ENCODE measurements around the gene MSH2. TPM values are rescaled to one million over a fixed set of nuclear protein-coding genes. Genes with fewer than 3 reads are reported as not detected.

Gene MSH2
- total and polyA plus RNA-seq, 2 of the 13 experiments (the other 11 are each of a cell fraction or from before 2014, with no cell fraction given): 19.9 to 76.3 TPM

- peak; percentile 66 for TF ChIP-seq AHDC1 (CRISPR knock-in tag; IDR thresholded peaks at IDR 0.05; ENCODE audit: borderline replicate concordance)
- peak; percentile 91 for TF ChIP-seq ZNF274 (CRISPR knock-in tag; IDR thresholded peaks at IDR 0.05)
- peak; percentile 55 for TF ChIP-seq FOXP4 (CRISPR knock-in tag; IDR thresholded peaks at IDR 0.05)
- TF ChIP-seq PITX1 (CRISPR knock-in tag; IDR thresholded peaks at IDR 0.05): peak; percentile 88
- no peak; the same call in none of the 2 replicates for TF ChIP-seq ZNF576 (CRISPR knock-in tag; IDR thresholded peaks at IDR 0.05)
- TF ChIP-seq AGO2 (optimal IDR thresholded peaks at IDR 0.05; ENCODE audit: low read depth, low read length): peak; percentile 60
- TF ChIP-seq ZNF704 (CRISPR knock-in tag; IDR thresholded peaks at IDR 0.05; ENCODE audit: borderline replicate concordance): peak; percentile 99
- no peak for TF ChIP-seq HNRNPUL1 (IDR thresholded peaks at IDR 0.05; ENCODE audit: low read depth, low read length)
- TF ChIP-seq ZNF343 (CRISPR knock-in tag; IDR thresholded peaks at IDR 0.05): peak; percentile 96
- TF ChIP-seq ZNF572 (CRISPR knock-in tag; IDR thresholded peaks at IDR 0.05): no peak
- TF ChIP-seq ZNF552 (CRISPR knock-in tag; IDR thresholded peaks at IDR 0.05; ENCODE audit: borderline replicate concordance): peak; percentile 83
- 0 out of 2 replicates have a peak, but pooled peaks have one; percentile 42 for TF ChIP-seq ZNF512 (CRISPR knock-in tag; IDR thresholded peaks at IDR 0.05)
- TF ChIP-seq GATA4 (IDR thresholded peaks at IDR 0.05; ENCODE audit: borderline replicate concordance, low read depth): peak; percentile 65; the same call in 1 of the 2 replicates
- TF ChIP-seq ZFP36 (IDR thresholded peaks at IDR 0.05; ENCODE audit: borderline replicate concordance, low read depth, low read length, partially characterized antibody): no peak
- TF ChIP-seq BRF2 (CRISPR knock-in tag; IDR thresholded peaks at IDR 0.05): peak; percentile 98
Observed at GRCh38 chr2:47402805-47403608, at the start of gene MSH2 (continued).
